AG10803 (cell line): ENCODE data around the gene EHD4.

Source experiments
- DNase-seq: peaks from one replicate; pipeline ENCODE4 v3.0.0; 2010; ENCODE audit warnings: low read depth
- H3K4me3 ChIP-seq: 2 replicates; pipeline ENCODE4 v1.5.1; 2011; ENCODE audit warnings: mild to moderate bottlenecking, low read length, control low read depth
- CTCF ChIP-seq: conservative IDR thresholded peaks from 2 replicates; pipeline ENCODE4 v1.5.1; 2011; ENCODE audit warnings: mild to moderate bottlenecking, low read length, control low read depth, inconsistent platforms

Gene EHD4

GRCh38 chr15:41897363-41897799 is 75.0 kb downstream of the EHD4 start:
- TF ChIP-seq CTCF = no peak
- DNase-seq = no peak
- no peak overlapping the region for H3K4me3 ChIP-seq

GRCh38 chr15:41896566-41896965 is 75.8 kb downstream of the EHD4 start:
- TF ChIP-seq CTCF = no peak

GRCh38 chr15:41895957-41896356 is 76.4 kb downstream of the EHD4 start:
- no peak for DNase-seq
- no peak overlapping the region for H3K4me3 ChIP-seq
- no peak for TF ChIP-seq CTCF

More at GRCh38 chr15:41896566-41896965, 75.8 kb downstream of the EHD4 start:
- H3K4me3 ChIP-seq = no peak overlapping the region
- DNase-seq = no peak

GRCh38 chr15:41895491-41895890 is 76.9 kb downstream of the EHD4 start:
- DNase-seq = no peak
- no peak for TF ChIP-seq CTCF

GRCh38 chr15:41894791-41895463 is 77.4 kb downstream of the EHD4 start:
- DNase-seq = peak; percentile 71
- H3K4me3 ChIP-seq = peak overlapping the region; percentile 6
- peak; percentile 20 for TF ChIP-seq CTCF

More at GRCh38 chr15:41895491-41895890, 76.9 kb downstream of the EHD4 start:
- H3K4me3 ChIP-seq = no peak overlapping the region

- peak overlapping the region; percentile 6 for H3K4me3 ChIP-seq
- TF ChIP-seq CTCF = no peak
- no peak for DNase-seq
Observed at GRCh38 chr15:41894251-41894790, 78.0 kb downstream of the EHD4 start.
